ENCODE measurements around the gene PAWR.

DNA sequence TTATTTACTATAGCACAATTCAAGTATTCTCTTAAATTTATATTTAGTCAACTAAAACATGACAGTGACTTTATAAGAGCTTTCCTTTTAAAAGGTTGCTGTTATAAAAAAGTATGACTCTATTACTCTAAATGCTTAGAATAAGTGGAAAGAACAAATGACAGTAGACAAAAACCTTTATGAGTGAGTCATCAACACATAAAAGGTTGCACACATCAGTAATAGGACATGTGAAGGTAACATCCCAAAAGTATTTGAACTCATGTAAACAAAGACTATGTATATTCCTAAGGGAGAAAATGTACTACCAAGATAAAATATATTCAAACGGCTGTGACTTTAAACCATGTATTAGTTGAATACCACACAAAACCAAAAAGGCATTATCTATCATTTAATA is 98.8 kb downstream of the PAWR start:
- TF ChIP-seq CTCF (conservative IDR thresholded peaks at IDR 0.05 in 1 of 2, IDR thresholded peaks at IDR 0.05 in 1 of 2; ENCODE audit: low read depth in 1 of 2, low read length in 2 of 2) (no peak), EZH2 (IDR thresholded peaks at IDR 0.05; ENCODE audit: low read length, missing control alignments) (no peak)

Data from fibroblast of lung (primary cell).